ENCODE measurements around the gene BTN3A1.

The BTN3A1 gene

DNA sequence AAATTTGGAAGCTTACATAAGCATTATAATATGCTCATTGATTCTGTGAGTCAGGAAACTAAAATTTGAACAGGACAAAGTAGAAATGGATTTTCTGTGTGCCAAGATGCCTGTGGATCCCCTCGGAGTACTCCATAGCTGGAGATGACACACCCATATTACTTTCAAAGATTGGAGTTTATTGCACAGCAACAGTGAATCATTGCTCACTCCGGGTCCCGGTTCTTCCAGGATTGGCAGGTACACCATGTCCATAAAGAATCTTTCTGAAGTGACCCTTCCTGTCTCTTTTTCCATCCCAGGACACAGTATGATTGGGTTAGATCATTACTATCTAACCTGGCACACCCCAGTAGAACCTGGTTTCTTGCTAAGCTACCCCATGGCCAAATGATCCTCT, 21.8 kb upstream of the BTN3A1 start:
- no peak for DNase-seq

DNA sequence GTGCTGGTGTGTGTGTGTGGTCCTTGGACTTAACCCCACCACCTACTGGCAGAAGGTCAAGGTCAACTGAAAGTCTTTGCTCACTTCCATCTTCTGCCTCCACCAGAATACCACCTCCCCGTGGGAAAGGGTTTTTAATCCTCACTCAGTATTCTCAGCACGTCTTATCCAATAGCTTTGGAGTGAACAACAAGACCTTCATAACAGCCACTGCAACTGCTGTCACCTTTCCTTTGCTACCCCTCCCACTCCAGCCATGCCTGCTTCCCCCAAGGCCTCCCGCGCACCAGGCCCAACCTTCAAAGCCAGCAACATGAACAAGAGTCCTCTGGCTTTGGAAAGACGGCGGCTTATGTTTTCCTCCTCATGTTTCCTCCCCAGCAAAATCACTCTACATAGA, 20.0 kb upstream of the BTN3A1 start:
- DNase-seq, result no peak

DNA sequence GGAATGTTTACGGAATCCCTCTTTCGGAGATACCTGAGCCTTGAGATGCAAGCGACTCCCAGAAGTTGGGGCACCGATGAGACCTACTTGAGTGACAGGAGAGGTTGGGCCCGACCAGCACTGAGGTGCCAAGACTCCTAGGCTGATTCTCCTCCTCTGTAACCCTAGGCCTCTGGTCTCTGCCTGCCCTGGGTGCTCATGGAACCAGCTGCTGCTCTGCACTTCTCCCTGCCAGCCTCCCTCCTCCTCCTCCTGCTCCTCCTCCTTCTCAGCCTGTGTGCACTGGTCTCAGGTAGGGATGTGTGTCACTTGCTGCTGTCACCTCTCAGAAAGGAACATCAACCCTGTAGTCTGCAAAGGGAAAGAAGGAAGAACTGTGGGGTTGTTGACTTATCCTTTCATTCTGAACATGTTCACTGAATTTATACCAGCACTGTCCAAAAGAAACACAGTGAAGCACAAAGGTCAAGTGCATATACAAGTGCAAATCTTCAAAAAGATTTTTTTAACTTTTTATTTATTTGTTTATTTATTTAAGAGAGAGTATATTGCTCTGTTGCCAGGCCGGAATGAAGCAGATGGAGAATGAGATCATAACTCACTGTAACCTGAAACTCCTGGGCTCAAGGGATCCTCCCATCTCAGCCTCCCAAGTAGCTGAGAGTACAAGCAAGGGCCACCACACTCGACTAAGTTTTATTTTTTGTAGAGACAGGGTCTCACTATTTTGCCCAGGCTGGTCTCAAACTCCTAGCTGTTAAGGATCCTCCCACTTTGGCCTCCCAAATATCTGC, 18.3 kb upstream of the BTN3A1 start:
- DNase-seq, result peak; percentile 10

DNA sequence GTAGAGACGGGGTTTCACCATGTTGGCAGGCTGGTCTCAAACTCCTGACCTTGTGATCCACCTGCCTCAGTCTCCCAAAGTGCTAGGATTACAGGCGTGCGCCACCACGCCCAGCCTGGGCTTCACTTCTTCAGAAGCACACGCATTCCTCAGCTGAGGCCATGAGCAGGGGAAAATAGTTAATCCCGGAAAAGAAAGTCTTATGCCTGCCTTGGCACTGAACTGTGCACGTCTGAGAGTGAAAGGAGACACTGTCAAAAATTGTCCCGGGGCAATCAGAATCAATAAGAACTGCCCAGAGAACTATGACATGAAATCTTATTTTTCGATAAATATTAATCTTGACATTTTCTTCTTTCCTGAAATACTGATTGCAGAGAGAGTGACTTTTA, 16.3 kb upstream of the BTN3A1 start:
- DNase-seq, result no peak

DNA sequence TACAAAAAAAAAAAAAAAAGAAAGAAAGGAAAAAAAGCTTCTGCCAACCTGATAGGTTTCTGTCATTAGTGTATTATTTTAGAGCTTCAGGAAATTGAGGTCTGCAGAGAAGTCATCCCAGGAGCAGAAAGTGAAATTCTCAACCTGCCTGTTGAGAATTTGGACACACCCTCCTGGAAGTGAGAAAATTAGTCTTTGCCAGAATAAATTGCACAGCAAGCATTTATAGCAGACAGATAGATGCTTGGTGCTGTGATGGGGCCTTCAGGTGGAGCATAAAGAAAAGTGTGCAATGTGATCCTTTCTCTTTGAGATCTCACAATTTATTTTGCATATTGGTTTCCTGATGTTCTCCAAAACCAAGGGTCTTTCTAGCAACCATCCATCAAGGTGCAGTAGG, 14.5 kb upstream of the BTN3A1 start:
- DNase-seq, result no peak

DNA sequence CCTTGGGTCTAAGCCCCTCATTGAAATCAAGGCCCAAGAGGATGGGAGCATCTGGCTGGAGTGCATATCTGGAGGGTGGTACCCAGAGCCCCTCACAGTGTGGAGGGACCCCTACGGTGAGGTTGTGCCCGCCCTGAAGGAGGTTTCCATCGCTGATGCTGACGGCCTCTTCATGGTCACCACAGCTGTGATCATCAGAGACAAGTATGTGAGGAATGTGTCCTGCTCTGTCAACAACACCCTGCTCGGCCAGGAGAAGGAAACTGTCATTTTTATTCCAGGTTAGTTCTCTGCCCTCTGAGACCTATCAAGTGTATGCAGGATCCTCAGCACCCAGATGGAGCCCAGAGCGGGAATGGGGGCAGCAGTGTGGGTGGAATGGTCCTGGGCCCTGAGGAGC, 14.1 kb upstream of the BTN3A1 start:
- no peak for DNase-seq

DNA sequence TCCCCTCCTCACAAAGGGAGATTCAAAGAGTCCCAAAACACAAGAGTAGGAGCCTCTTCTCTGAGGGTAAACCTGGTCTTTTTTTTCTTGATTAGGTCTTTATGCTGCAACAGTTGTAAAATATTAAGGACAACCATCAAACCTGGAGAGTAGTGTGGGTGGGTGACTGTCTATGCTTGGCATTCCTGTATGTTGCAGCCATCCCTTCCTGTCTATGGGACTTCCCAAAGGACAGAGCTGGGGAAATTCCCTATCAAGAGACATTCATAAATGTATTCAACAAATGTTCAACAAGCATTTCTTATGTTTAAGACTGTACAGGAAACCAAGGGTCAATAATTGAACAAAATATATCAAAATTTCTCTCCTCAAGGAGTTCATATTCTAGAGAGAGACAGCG, 13.6 kb upstream of the BTN3A1 start:
- no peak for DNase-seq

DNA sequence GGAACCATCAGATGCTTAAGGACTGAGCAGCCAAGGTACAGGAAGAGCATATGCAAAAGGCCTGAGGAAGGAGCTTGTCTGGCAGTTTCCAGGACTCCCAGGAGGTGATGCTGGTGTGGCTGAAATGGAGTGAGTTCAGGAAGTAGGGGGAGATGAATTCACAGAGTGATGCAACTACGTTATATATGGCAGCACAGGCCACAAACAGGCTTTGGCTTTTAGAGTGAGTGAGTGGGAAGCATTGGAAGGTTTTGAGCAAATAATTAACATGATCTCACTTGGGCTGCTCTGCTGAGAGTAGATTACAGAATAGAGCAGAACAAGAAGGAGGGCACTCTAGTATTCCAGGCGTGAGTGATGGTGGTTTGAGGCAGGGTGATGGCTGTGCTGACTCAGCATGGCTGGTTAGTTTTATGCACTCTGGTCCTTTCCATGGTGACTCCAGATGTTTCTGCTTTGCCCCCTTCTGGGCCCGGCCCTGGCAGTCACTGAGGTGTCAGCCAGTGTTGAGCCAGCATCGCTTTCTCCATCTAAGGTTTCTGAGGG, 12.7 kb upstream of the BTN3A1 start:
- DNase-seq, result no peak

DNA sequence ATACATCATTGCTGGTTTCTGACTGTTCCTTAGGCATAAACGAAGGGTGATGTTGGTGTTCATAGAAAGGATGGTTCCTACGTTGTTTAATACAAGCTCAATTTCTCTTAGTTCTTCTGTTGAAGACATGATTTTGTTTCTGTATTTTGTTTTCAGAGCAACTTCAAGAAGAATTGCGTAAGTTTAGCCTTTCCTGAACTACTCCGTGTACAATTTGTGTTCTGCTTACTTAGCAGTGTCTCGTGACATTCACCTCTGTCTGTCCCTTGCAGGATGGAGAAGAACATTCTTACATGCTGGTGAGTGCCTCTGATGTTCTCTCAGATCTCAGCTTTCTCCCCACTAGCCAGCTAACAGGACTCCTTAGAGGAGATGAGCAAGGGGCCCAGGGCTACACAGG, 11.5 kb upstream of the BTN3A1 start:
- DNase-seq, result no peak

DNA sequence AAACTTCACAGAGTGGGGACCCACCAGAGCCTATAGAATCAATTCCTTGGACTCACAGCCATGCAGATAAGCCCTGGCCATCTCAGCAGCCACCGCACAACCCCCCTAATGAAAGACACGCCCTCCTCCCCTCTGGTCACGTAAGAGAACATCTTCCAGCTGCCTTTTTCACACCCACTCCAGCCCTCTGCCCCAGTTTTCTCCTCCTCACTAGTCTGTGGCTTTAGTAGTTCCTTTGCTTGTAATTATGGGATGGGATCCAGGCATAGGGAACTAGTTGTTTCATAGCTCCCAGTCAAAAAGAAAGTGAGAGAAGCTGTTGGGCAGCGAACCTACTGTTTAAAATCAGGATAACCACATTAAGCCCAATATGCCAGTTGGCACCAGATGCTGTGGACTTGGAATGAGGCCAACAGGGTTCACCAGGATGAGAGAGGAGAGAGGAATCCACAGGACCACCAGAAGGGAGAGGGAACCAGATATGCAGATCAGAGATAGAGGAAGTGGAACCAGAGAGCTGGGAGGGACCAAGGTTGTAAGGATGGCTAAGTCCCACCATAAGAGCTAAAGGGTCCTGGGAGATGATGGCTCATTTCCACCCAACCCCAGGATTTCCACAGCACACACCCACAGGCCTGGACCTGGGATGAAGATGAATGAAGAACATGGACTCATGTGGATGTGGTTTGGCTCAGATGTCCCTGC, 9.0 kb upstream of the BTN3A1 start:
- DNase-seq, result no peak

DNA sequence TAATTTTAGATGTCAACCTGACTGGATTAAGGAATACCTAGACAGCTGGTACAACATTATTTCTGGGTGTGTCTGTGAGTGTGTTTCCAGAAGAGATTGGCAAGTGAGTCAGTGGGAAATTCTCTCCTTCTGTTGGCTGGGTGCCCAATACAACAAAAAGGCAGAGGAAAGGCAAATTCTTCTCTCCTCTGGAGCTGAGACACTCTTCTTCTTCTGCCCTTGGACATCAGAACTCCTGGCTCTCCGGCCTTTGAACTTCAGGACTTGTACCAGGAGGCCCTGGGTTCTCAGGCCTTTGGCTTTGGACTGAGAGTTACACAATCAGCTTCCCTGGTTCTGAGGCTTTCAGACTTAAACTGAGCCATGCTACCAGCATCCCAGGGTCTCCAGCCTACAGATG, 7.8 kb upstream of the BTN3A1 start:
- DNase-seq, result no peak

DNA sequence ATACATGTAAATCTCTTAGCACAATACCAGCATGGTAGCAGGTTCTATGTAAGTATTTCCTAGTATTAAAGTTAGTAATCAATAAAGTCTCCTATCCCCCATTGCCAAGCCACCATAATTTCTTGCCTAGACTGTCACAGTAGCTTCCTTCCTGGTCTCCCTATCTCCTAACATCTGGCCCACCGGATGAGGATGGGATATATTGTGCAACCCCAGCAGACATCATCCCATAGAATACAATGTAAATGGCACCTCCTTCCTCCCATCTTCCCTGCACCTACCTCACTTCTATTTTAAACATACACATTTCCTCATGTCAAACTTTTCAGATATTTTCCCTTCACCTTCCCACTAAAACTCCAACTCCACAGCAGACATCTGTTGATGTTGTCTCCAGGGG, 3.5 kb upstream of the BTN3A1 start:
- no peak for DNase-seq

DNA sequence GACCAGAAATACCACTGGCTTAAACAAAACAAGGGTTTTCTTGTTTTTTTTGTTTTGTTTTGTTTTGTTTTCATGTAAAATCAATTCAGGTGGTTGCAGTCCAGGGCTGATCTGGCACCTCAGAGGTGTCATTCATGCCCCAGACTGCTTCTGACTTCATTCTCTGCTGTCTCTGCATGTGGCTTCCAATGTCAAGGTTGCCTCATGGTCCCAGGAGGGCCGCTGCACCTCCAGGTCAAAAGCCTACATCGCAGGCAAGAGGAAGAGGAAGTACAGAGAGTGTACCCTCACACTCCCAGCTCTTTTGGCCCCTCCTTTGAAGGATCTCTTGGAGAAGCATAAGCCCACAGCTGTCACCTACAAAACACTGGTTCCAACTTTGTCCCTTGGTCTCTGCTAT, 1.4 kb upstream of the BTN3A1 start:
- no peak for DNase-seq

DNA sequence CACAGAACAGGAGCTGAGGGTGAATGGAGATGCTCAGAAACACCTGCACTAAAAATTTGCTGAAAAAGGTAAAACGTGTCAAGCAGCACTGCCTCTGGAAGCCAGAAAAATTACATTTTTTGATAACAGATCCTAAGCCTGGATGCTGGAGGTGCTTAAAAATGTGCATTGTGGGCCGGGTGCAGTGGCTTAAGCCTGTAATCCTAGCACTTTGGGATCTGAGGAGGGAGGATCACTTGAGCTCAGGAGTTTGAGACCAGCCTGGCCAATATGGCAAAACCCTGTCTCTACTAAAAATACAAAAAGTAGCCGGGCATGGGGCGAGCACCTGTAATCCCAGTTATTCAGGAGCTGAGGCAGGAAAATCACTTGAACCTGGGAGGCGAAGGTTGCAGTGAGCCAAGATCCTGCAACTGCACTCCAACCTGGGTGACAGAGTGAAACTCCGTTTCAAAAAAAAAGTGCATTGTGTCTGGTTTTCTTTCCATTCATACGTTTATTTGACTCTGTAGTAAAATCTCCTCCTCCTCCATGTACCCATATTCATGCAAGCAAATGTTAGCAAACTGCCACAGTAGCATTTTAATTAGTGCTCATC, 587 bp upstream of the BTN3A1 start:
- DNase-seq, result no peak

DNA sequence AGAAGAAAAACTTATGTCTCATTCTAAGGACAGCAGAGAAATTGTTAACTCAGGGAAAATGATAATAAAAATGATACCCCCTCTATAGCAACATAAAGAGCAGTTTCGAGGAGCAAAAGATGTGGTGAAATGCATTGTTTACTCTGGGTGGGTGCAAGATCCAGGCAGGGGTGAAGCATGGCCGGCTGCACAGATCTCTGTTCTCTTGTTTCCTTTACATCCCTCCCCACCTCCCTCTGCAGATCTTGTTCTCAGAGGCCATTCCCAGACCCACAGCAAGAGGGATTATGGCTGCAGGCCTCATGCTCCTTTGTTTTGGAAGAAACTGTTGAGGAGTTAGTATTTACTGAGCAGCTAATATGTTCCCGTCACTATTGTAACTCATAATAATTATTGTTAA, 1.8 kb downstream of the BTN3A1 start:
- no peak for DNase-seq

DNA sequence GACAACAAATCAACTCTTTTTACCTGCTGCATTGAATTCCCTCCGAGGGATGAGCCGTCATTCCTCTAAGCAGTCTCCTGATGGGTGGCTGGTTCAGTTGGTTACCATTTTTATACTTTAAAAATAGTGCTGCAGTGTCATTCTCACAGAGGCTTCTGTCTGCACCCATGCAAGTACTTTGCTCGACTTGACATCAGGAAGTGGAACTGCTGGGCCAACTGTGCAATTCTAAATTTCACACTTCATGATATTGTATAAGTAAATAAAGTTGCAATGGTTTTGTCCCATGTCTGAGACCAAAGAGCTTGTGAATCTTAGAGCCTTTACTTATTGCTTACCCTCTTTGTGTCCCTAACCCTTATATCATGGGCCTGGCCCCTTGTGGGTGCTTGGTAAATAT, 2.5 kb downstream of the BTN3A1 start:
- DNase-seq, result no peak

DNA sequence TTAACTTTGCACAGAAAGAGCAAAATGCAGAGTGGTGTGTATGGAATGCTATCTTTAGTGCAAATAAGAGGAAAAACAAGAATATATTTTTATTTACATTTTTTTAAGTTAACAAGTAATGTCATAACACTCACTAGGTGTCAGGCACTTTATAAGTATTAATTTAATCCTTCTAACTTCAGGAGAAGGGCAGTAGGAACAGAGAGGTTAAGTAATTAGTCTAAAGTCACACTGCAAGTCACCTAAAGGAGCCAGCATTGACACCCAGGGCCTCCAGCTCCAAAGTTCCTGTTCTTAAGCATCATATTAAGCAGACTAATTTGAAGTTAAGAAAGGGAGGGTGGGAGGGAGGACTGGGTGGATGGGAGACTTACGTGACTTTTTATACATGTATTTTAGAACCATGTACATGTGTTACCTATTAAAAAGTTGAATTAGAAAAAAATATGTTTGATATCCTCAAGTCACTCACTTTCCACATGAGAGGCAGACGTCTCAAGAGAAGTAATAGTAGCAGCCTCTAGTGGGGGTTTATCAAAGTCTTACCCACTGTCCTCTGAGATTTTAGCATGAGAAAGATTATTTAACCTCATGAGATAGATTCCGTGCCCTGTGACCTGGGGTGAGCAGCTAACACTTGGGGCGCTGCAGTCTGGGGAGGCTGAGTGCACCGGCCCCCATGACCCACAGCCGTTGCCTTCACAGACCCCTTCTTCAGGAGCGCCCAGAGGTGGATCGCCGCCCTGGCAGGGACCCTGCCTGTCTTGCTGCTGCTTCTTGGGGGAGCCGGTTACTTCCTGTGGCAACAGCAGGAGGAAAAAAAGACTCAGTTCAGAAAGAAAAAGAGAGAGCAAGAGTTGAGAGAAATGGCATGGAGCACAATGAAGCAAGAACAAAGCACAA, 7.0 kb downstream of the BTN3A1 start:
- DNase-seq, result no peak

DNA sequence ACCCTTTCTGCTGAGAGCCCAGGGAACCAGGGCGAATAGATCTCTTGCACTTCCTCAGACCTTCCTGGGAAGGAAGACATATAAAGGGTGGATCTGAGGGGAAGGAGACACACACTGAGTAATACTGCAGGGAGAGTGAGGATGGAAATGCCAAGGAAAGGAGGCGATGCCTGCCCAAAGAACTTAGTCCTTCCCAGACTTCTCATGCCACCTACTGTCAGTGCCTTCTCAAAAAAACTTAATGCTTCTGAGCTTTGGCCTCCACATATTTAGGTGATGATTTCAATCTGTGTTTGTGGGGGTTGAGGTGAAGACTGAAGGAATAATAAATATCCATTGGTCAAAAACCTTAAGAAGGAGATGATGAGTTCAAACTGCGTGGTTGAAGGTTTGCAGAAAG, 9.7 kb downstream of the BTN3A1 start:
- no peak for DNase-seq

DNA sequence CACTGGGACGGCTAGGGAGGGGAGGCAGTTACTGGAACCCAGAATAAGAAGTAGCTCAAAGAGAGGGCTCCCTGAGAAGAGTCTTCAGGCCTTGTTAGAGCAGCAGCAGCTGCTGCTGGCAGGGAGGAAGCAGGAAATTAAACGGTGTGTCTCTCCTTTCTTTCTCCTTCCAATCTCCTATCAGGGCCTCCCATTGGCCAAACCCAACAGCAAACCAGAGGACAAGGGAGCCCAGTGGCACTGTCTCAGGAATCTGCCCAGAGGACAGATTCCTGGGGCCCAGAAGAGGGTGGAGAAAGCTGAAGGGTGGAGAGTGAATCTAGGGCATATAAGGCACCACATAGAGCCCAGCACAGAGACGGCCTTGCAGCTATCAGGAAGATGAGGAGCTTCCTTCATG, 10.2 kb downstream of the BTN3A1 start:
- no peak for DNase-seq

DNA sequence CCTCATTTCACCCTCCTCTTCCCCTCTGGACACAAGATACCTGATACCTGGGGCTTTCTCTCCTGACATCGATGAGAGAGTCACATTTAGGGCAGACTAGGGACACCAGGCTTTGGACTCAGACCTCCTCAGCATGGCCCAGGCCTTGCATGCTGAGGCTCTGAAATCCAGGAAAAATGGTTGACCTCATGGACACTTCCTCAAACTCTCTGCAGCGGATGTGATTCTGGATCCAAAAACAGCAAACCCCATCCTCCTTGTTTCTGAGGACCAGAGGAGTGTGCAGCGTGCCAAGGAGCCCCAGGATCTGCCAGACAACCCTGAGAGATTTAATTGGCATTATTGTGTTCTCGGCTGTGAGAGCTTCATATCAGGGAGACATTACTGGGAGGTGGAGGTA, 10.9 kb downstream of the BTN3A1 start:
- DNase-seq, result no peak

DNA sequence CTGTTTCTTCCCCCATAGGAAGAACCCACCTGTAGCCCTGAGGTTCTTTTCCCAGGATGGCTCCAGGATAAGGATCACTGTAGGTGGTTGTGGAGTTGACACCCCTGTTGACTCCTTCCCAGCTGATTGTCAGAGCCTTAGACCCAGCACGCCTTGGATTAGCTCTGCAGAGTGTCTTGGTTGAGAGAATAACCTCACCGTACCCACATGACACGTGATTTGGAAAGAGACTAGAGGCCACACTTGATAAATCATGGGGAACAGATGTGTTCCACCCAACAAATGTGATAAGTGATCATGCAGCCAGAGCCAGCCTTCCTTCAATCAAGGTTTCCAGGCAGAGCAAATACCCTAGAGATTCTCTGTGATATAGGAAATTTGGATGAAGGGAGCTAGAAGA, 12.2 kb downstream of the BTN3A1 start:
- DNase-seq, result no peak

DNA sequence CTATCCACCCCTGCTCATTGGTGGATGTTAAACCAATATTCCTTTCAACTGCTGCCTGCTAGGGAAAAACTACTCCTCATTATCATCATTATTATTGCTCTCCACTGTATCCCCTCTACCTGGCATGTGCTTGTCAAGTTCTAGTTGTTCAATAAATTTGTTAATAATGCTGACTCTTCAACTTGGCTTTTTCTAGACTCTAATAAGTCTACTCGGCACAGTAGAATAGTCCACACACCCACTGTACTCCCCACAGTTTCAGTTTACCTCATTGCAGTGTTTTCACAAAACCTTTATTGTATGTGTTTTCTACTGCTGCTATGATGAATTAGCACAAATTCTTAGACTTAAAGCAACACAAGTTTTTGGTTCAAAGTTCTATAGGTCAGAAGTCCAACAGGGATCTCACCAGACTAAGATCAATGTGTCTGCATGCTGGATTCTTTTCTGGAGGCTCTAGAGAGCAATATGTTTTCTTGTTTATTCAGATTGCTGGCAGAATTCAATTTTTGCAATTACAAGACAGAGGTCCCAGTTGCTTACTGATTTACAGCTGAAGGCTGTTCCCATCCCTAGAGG, 13.1 kb downstream of the BTN3A1 start:
- DNase-seq, result no peak

DNA sequence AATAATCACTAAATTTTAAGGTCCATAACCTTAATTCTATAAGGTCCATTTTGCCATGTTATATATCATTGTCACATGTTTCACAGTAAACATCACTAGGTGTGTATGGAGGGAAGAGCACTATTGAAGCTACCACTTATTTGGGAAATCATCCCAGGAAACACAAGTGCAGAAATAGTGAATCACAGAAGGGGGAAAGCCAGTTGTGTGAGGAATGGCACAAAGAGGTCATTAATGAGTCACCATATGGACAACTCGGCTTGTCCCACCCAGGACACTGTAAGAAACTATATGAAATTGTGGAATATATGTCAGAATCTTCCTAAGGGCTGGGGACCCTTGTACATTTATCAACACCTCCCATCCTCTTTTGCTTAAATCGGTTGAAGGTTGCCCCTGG, 13.7 kb downstream of the BTN3A1 start:
- no peak for DNase-seq

All from CD4-positive, alpha-beta T cell treated with Interleukin-21 for 1 hour (primary cell).